DOHH2 (cell line): ENCODE data around the gene GAGE2A.

ENCODE experiments used
- H3F3A ChIP-seq: fragments of 200-600 bp; sonication (generic), shearing (Covaris generic); 2 replicates; pipeline ENCODE4 v1.6.0; 2016; ENCODE audit warnings: antibody characterized with exemption, mild to moderate bottlenecking; ENCODE audit not compliant: control insufficient read depth, insufficient read depth
- H3K27ac ChIP-seq: fragments of 200-600 bp; sonication (generic); 2 replicates; pipeline ENCODE4 v1.5.1; 2014; ENCODE audit warnings: low read depth, mild to moderate bottlenecking, low read length, moderate library complexity
- H3K27me3 ChIP-seq: fragments of 200-600 bp; sonication (generic); 2 replicates; pipeline ENCODE4 v1.6.1; 2014; ENCODE audit warnings: mild to moderate bottlenecking, low read length, mixed read lengths; ENCODE audit not compliant: control insufficient read depth
- H3K36me3 ChIP-seq: fragments of 200-600 bp; sonication (generic); 2 replicates; pipeline ENCODE4 v1.6.1; 2014; ENCODE audit warnings: mild to moderate bottlenecking, low read length, moderate library complexity, mixed read lengths; ENCODE audit not compliant: control insufficient read depth
- H3K4me1 ChIP-seq: fragments of 200-600 bp; sonication (generic); 2 replicates; pipeline ENCODE4 v1.6.1; 2014; ENCODE audit warnings: mild to moderate bottlenecking, low read length, mixed read lengths; ENCODE audit not compliant: control insufficient read depth
- H3K4me2 ChIP-seq: fragments of 200-600 bp; sonication (generic); 2 replicates; pipeline ENCODE4 v1.6.0; 2014; ENCODE audit warnings: mild to moderate bottlenecking, low read length, moderate library complexity
- H3K4me3 ChIP-seq: fragments of 200-600 bp; sonication (generic); 2 replicates; pipeline ENCODE4 v1.5.1; 2014; ENCODE audit warnings: mild to moderate bottlenecking, low read length, mixed read lengths
- H3K79me2 ChIP-seq: fragments of 200-600 bp; sonication (generic); 2 replicates; pipeline ENCODE4 v1.6.1; 2014; ENCODE audit warnings: mild to moderate bottlenecking, low read length, mixed read lengths; ENCODE audit not compliant: control insufficient read depth
- H3K9me2 ChIP-seq: fragments of 200-600 bp; sonication (generic); replicated peaks from 2 replicates; pipeline ENCODE4 v1.6.1; 2014; ENCODE audit warnings: mild to moderate bottlenecking, low read length, mixed read lengths; ENCODE audit not compliant: control insufficient read depth
- H3K9me3 ChIP-seq: fragments of 200-600 bp; sonication (generic); 2 replicates; pipeline ENCODE4 v1.6.1; 2014; ENCODE audit warnings: antibody characterized with exemption, low read length, mixed read lengths; ENCODE audit not compliant: control insufficient read depth, insufficient read depth
- H4K20me1 ChIP-seq: fragments of 200-600 bp; sonication (generic); 2 replicates; pipeline ENCODE4 v1.6.0; 2014; ENCODE audit warnings: low read depth, mild to moderate bottlenecking, antibody characterized with exemption, low read length, moderate library complexity; ENCODE audit not compliant: control insufficient read depth, insufficient read depth
- EZH2phosphoT487 ChIP-seq: fragments of 200-600 bp; sonication (generic); IDR thresholded peaks from 2 replicates; pipeline ENCODE4 v1.6.1; 2017; ENCODE audit warnings: borderline replicate concordance, mild to moderate bottlenecking, antibody characterized with exemption, low read length, moderate library complexity, mixed read lengths
- TF ChIP-seq, protein P1 (sequence below): fragments of 200-600 bp; sonication (generic); IDR thresholded peaks from one replicate; pipeline ENCODE4 v1.5.1; 2014; ENCODE audit warnings: antibody characterized with exemption, mild to moderate bottlenecking, low read depth, low read length; ENCODE audit not compliant: poor library complexity, severe bottlenecking

The GAGE2A gene

DNA sequence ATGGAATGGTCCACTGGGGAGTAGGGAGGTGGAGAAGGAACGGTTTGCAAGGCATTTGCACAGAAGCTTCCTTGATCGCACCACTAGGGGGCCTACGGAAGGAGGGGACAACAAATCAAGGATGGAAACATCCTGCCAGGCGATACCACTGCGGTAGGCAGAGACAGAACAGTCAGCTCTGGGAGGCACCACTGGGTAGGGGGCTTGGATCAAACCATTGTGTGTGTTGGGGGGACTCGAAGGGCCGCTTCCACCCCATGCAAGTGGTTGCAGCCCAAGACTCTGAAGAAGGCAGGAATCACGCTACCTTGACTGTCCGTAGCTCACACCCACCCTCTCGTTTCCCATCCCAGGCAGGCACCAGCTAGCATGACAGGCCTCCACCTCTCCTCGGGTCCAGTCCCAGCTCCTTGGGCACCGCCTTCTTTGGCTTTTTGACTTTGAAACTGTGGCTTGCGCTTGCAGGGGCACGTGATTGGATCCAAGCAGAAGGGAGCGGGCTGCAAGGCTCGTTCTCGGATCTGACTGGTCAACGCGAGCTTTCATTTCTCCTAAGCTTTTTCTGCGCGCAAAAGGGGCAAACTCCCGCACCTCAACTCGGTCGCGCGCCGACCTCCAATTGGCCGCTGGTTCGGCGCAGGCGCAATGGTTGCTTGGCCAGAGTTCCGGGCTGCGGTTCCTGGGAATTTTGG is 37.9 kb downstream of the GAGE2A start:
- Histone ChIP-seq H3K9me3 (no peaks in the 10 kb centered on the region), H3K4me1 (no peaks in the 10 kb centered on the region), H3K27me3 (no peaks in the 10 kb centered on the region), H3K4me3 (no peak overlapping the region), H3K27ac (no peak overlapping the region), H3K79me2 (no peaks in the 10 kb centered on the region), H4K20me1 (no peaks in the 10 kb centered on the region), H3F3A (no peaks in the 10 kb centered on the region), H3K36me3 (no peaks in the 10 kb centered on the region), H3K4me2 (no peak overlapping the region), H3K9me2 (no peaks in the 10 kb centered on the region)
- no peak for TF ChIP-seq EZH2phosphoT487
- TF ChIP-seq, protein P1, sequence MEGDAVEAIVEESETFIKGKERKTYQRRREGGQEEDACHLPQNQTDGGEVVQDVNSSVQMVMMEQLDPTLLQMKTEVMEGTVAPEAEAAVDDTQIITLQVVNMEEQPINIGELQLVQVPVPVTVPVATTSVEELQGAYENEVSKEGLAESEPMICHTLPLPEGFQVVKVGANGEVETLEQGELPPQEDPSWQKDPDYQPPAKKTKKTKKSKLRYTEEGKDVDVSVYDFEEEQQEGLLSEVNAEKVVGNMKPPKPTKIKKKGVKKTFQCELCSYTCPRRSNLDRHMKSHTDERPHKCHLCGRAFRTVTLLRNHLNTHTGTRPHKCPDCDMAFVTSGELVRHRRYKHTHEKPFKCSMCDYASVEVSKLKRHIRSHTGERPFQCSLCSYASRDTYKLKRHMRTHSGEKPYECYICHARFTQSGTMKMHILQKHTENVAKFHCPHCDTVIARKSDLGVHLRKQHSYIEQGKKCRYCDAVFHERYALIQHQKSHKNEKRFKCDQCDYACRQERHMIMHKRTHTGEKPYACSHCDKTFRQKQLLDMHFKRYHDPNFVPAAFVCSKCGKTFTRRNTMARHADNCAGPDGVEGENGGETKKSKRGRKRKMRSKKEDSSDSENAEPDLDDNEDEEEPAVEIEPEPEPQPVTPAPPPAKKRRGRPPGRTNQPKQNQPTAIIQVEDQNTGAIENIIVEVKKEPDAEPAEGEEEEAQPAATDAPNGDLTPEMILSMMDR: peak; percentile 38

DNA sequence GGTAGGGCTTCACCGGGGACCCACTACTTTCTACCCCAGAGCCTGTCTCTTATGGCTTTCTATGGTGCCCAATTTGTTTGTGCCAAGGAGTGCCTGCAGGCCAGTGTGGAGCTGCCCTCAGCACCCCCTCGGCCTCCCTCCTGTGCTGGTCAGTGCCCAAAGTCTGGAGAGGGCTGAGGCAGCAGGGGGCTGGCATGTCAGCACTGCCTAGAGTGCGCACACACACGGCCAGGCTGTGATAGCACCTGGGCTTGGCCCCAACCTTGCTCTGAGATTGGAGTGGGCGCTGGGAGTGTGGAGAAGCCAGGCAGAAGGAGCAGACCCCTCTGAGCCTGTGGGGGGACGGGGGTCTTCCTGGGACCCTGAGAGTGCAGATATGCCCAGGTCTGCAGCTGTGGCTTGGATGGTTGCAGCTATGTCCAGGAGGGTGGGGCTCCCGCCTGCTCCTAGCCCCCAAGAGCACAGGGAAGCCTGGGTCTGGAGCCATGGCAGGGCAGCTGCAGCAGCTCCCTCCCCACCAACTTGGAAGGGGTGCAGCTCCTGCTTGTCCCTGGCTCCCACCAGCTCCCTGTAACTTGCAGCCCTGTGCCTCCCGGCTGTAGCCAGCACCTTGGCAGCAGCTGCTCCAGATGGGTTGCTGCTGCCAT is 55.8 kb downstream of the GAGE2A start:
- H3K9me2 ChIP-seq: no peaks in the 10 kb centered on the region
- H4K20me1 ChIP-seq: no peaks in the 10 kb centered on the region
- H3F3A ChIP-seq: no peaks in the 10 kb centered on the region
- no peak overlapping the region for H3K27ac ChIP-seq
- no peak overlapping the region for H3K4me3 ChIP-seq
- TF ChIP-seq, protein P1: no peak
- no peak for TF ChIP-seq EZH2phosphoT487
- H3K36me3 ChIP-seq: no peaks in the 10 kb centered on the region
- no peaks in the 10 kb centered on the region for H3K27me3 ChIP-seq
- no peaks in the 10 kb centered on the region for H3K9me3 ChIP-seq
- H3K4me1 ChIP-seq: no peaks in the 10 kb centered on the region
- no peak overlapping the region for H3K4me2 ChIP-seq
- H3K79me2 ChIP-seq: no peaks in the 10 kb centered on the region
